ENCODE data around the gene CREB3.
A peak's percentile ranks its signal among the peaks of the same experiment; 100 is the strongest.

CREB3 gene

GRCh38 chr9:35729101-35729500, 3.4 kb upstream of the CREB3 start:
- peak overlapping the region; percentile 90 for H3K4me3 ChIP-seq (ENCODE audit: low read depth, low read length)
- TF ChIP-seq CTCF (IDR thresholded peaks at IDR 0.05; ENCODE audit: low read depth, low read length) (no peak), MAX (IDR thresholded peaks at IDR 0.05; ENCODE audit: low read depth, low read length) (no peak), POLR2A (IDR thresholded peaks at IDR 0.05; ENCODE audit: extremely low read depth, insufficient read length) (no peak), MYC (IDR thresholded peaks at IDR 0.05; ENCODE audit: low read depth, low read length) (no peak)
- DNase-seq (ENCODE audit: low read depth): no peak

GRCh38 chr9:35729700-35730485, 2.6 kb upstream of the CREB3 start:
- peak; percentile 35 for TF ChIP-seq CTCF (IDR thresholded peaks at IDR 0.05; ENCODE audit: low read depth, low read length)
- TF ChIP-seq MAX (IDR thresholded peaks at IDR 0.05; ENCODE audit: low read depth, low read length): no peak
- peak overlapping the region; percentile 90 for H3K4me3 ChIP-seq (ENCODE audit: low read depth, low read length)
- DNase-seq (ENCODE audit: low read depth): peak; percentile 70

GRCh38 chr9:35730486-35730854, 2.0 kb upstream of the CREB3 start:
- no peak for DNase-seq (ENCODE audit: low read depth)
- TF ChIP-seq POLR2A (IDR thresholded peaks at IDR 0.05; ENCODE audit: extremely low read depth, insufficient read length) (no peak), MAX (IDR thresholded peaks at IDR 0.05; ENCODE audit: low read depth, low read length) (no peak), CTCF (IDR thresholded peaks at IDR 0.05; ENCODE audit: low read depth, low read length) (no peak), MYC (IDR thresholded peaks at IDR 0.05; ENCODE audit: low read depth, low read length) (no peak)
- H3K4me3 ChIP-seq (ENCODE audit: low read depth, low read length): peak overlapping the region; percentile 90

- DNase-seq (ENCODE audit: low read depth): peak; percentile 27
- H3K4me3 ChIP-seq (ENCODE audit: low read depth, low read length): peak overlapping the region; percentile 90
- no peak for TF ChIP-seq MYC (IDR thresholded peaks at IDR 0.05; ENCODE audit: low read depth, low read length)
- no peak for TF ChIP-seq MAX (IDR thresholded peaks at IDR 0.05; ENCODE audit: low read depth, low read length)
- TF ChIP-seq POLR2A (IDR thresholded peaks at IDR 0.05; ENCODE audit: extremely low read depth, insufficient read length): no peak
- no peak for TF ChIP-seq CTCF (IDR thresholded peaks at IDR 0.05; ENCODE audit: low read depth, low read length)
Measured at GRCh38 chr9:35731415-35732184, 866 bp upstream of the CREB3 start.

GRCh38 chr9:35732800-35733541, 505 bp downstream of the CREB3 start:
- H3K4me3 ChIP-seq (ENCODE audit: low read depth, low read length): peak overlapping the region; percentile 82
- DNase-seq (ENCODE audit: low read depth): peak; percentile 51
- no peak for TF ChIP-seq CTCF (IDR thresholded peaks at IDR 0.05; ENCODE audit: low read depth, low read length)
